ENCODE measurements around the gene HS3ST5.

The HS3ST5 gene

GRCh38 chr6:114344971-114345275 lies 2.1 kb upstream of the HS3ST5 start:
- H3K14ac ChIP-seq (ENCODE audit: low read length in 2 of 2): no peak overlapping the region
- no peak for DNase-seq
- H3K36me3 ChIP-seq (ENCODE audit: control insufficient read depth in 1 of 2, insufficient read depth in 2 of 2, low read depth in 1 of 2, low read length in 2 of 2): no peaks in the 10 kb centered on the region
- no peak overlapping the region for H2AK5ac ChIP-seq (ENCODE audit: low read length, severe bottlenecking)
- H3K4me1 ChIP-seq (ENCODE audit: control insufficient read depth, insufficient read depth, low read depth, low read length): peaks cover 15% of the 10 kb centered on the region
- no peak overlapping the region for H3K27ac ChIP-seq (ENCODE audit: low read length, poor library complexity, severe bottlenecking)
- no peaks in the 10 kb centered on the region for H3K9me3 ChIP-seq (ENCODE audit: control insufficient read depth, low read length)
- WGBS: 97% methylated on average over 1 of the region's 1 CpG
- H2BK120ac ChIP-seq (ENCODE audit: low read depth, low read length): no peak overlapping the region
- no peak overlapping the region for H3K4me3 ChIP-seq (ENCODE audit: insufficient read depth in 1 of 2, low read depth in 1 of 2, low read length in 2 of 2)
- H4K91ac ChIP-seq (ENCODE audit: low read length): no peak overlapping the region
- no peak overlapping the region for H2BK12ac ChIP-seq (ENCODE audit: low read length in 2 of 2)
- no peak overlapping the region for H2AFZ ChIP-seq (ENCODE audit: low read depth, low read length)
- no peak overlapping the region for H3K4me2 ChIP-seq (ENCODE audit: low read length, poor library complexity, severe bottlenecking)
- no peak overlapping the region for H3K18ac ChIP-seq (ENCODE audit: low read depth in 1 of 2, low read length in 2 of 2)
- H3K79me1 ChIP-seq (replicated peaks; ENCODE audit: low read length, poor library complexity, severe bottlenecking): peaks cover 7% of the 10 kb centered on the region
- peaks cover 0 to 26% of the 10 kb centered on the region in 2 experiments for H3K27me3 ChIP-seq (ENCODE audit: control insufficient read depth in 1 of 2, insufficient read depth in 1 of 2, low read length in 2 of 2)
- H3K4ac ChIP-seq (ENCODE audit: low read depth in 1 of 2, low read length in 2 of 2): no peak overlapping the region
- H2BK5ac ChIP-seq (ENCODE audit: low read depth, low read length, poor library complexity, severe bottlenecking): no peak overlapping the region
- H3K23ac ChIP-seq (ENCODE audit: low read length in 2 of 2): no peak overlapping the region
- H4K8ac ChIP-seq (ENCODE audit: low read length): no peak overlapping the region
- H2BK15ac ChIP-seq (ENCODE audit: low read depth, poor library complexity, severe bottlenecking): no peak overlapping the region
- H3K9ac ChIP-seq (ENCODE audit: low read length): no peak overlapping the region

- Histone ChIP-seq H3K14ac (ENCODE audit: low read length in 2 of 2) (no peak overlapping the region), H3K36me3 (ENCODE audit: control insufficient read depth in 1 of 2, insufficient read depth in 2 of 2, low read depth in 1 of 2, low read length in 2 of 2) (no peaks in the 10 kb centered on the region), H3K4me2 (ENCODE audit: low read length, poor library complexity, severe bottlenecking) (no peak overlapping the region), H3K4me1 (ENCODE audit: control insufficient read depth, insufficient read depth, low read depth, low read length) (peaks cover 15% of the 10 kb centered on the region), H3K27ac (ENCODE audit: low read length, poor library complexity, severe bottlenecking) (no peak overlapping the region), H3K18ac (ENCODE audit: low read depth in 1 of 2, low read length in 2 of 2) (no peak overlapping the region), H3K9me3 (ENCODE audit: control insufficient read depth, low read length) (no peaks in the 10 kb centered on the region), H2AFZ (ENCODE audit: low read depth, low read length) (no peak overlapping the region), H3K27me3 (ENCODE audit: control insufficient read depth in 1 of 2, insufficient read depth in 1 of 2, low read length in 2 of 2) (peaks cover 0 to 26% of the 10 kb centered on the region in 2 experiments), H3K4me3 (ENCODE audit: insufficient read depth in 1 of 2, low read depth in 1 of 2, low read length in 2 of 2) (no peak overlapping the region), H2BK12ac (ENCODE audit: low read length in 2 of 2) (no peak overlapping the region), H2BK5ac (ENCODE audit: low read depth, low read length, poor library complexity, severe bottlenecking) (no peak overlapping the region), H3K23ac (ENCODE audit: low read length in 2 of 2) (no peak overlapping the region), H2BK15ac (ENCODE audit: low read depth, poor library complexity, severe bottlenecking) (no peak overlapping the region), H4K91ac (ENCODE audit: low read length) (no peak overlapping the region), H3K79me1 (replicated peaks; ENCODE audit: low read length, poor library complexity, severe bottlenecking) (peaks cover 7% of the 10 kb centered on the region), H2AK5ac (ENCODE audit: low read length, severe bottlenecking) (no peak overlapping the region), H4K8ac (ENCODE audit: low read length) (no peak overlapping the region), H3K4ac (ENCODE audit: low read depth in 1 of 2, low read length in 2 of 2) (no peak overlapping the region), H2BK120ac (ENCODE audit: low read depth, low read length) (no peak overlapping the region), H3K9ac (ENCODE audit: low read length) (no peak overlapping the region)
- WGBS: 81% methylated on average over 3 of the region's 3 CpGs
- DNase-seq: no peak
Observed at GRCh38 chr6:114344246-114344970, 1.6 kb upstream of the HS3ST5 start.

- H2BK12ac ChIP-seq (ENCODE audit: low read length in 2 of 2): no peak overlapping the region
- H4K8ac ChIP-seq (ENCODE audit: low read length): no peak overlapping the region
- H3K9ac ChIP-seq (ENCODE audit: low read length): no peak overlapping the region
- H3K27me3 ChIP-seq (ENCODE audit: control insufficient read depth in 1 of 2, insufficient read depth in 1 of 2, low read length in 2 of 2): peaks cover 0 to 26% of the 10 kb centered on the region in 2 experiments
- no peak overlapping the region for H3K4ac ChIP-seq (ENCODE audit: low read depth in 1 of 2, low read length in 2 of 2)
- no peak overlapping the region for H4K91ac ChIP-seq (ENCODE audit: low read length)
- H2BK120ac ChIP-seq (ENCODE audit: low read depth, low read length): no peak overlapping the region
- no peaks in the 10 kb centered on the region for H3K9me3 ChIP-seq (ENCODE audit: control insufficient read depth, low read length)
- peak overlapping the region; percentile 23 for H3K27ac ChIP-seq (ENCODE audit: low read length, poor library complexity, severe bottlenecking)
- H3K18ac ChIP-seq (ENCODE audit: low read depth in 1 of 2, low read length in 2 of 2): no peak overlapping the region
- no peak overlapping the region for H2BK5ac ChIP-seq (ENCODE audit: low read depth, low read length, poor library complexity, severe bottlenecking)
- no peaks in the 10 kb centered on the region for H3K36me3 ChIP-seq (ENCODE audit: control insufficient read depth in 1 of 2, insufficient read depth in 2 of 2, low read depth in 1 of 2, low read length in 2 of 2)
- no peak for DNase-seq
- no peak overlapping the region for H2BK15ac ChIP-seq (ENCODE audit: low read depth, poor library complexity, severe bottlenecking)
- H3K79me1 ChIP-seq (replicated peaks; ENCODE audit: low read length, poor library complexity, severe bottlenecking): peaks cover 7% of the 10 kb centered on the region
- no peak overlapping the region for H3K23ac ChIP-seq (ENCODE audit: low read length in 2 of 2)
- peak overlapping the region; percentile 20 for H2AFZ ChIP-seq (ENCODE audit: low read depth, low read length)
- peak overlapping the region; percentile 99 for H3K4me2 ChIP-seq (ENCODE audit: low read length, poor library complexity, severe bottlenecking)
- peaks cover 15% of the 10 kb centered on the region for H3K4me1 ChIP-seq (ENCODE audit: control insufficient read depth, insufficient read depth, low read depth, low read length)
- 37% methylated on average over 2 of the region's 2 CpGs for WGBS
- H3K4me3 ChIP-seq (ENCODE audit: insufficient read depth in 1 of 2, low read depth in 1 of 2, low read length in 2 of 2): peak overlapping the region in 1 of 2 experiments; percentile 79
- H3K14ac ChIP-seq (ENCODE audit: low read length in 2 of 2): no peak overlapping the region
- H2AK5ac ChIP-seq (ENCODE audit: low read length, severe bottlenecking): no peak overlapping the region
Observed at GRCh38 chr6:114343782-114344144, 940 bp upstream of the HS3ST5 start.

- no peaks in the 10 kb centered on the region for H3K36me3 ChIP-seq (ENCODE audit: control insufficient read depth in 1 of 2, insufficient read depth in 2 of 2, low read depth in 1 of 2, low read length in 2 of 2)
- peaks cover 15% of the 10 kb centered on the region for H3K4me1 ChIP-seq (ENCODE audit: control insufficient read depth, insufficient read depth, low read depth, low read length)
- no peak overlapping the region for H2BK120ac ChIP-seq (ENCODE audit: low read depth, low read length)
- WGBS: under 1% methylated on average over 64 of the region's 92 CpGs
- H3K9ac ChIP-seq (ENCODE audit: low read length): no peak overlapping the region
- H4K91ac ChIP-seq (ENCODE audit: low read length): no peak overlapping the region
- peaks cover 7% of the 10 kb centered on the region for H3K79me1 ChIP-seq (replicated peaks; ENCODE audit: low read length, poor library complexity, severe bottlenecking)
- H3K18ac ChIP-seq (ENCODE audit: low read depth in 1 of 2, low read length in 2 of 2): peak overlapping the region; percentile 21 to 67
- no peak overlapping the region for H2BK5ac ChIP-seq (ENCODE audit: low read depth, low read length, poor library complexity, severe bottlenecking)
- no peak overlapping the region for H3K14ac ChIP-seq (ENCODE audit: low read length in 2 of 2)
- DNase-seq: peak; percentile 30
- no peak overlapping the region for H2AK5ac ChIP-seq (ENCODE audit: low read length, severe bottlenecking)
- H3K27me3 ChIP-seq (ENCODE audit: control insufficient read depth in 1 of 2, insufficient read depth in 1 of 2, low read length in 2 of 2): peaks cover 0 to 26% of the 10 kb centered on the region in 2 experiments
- peak overlapping the region; percentile 41 for H4K8ac ChIP-seq (ENCODE audit: low read length)
- no peak overlapping the region for H3K4ac ChIP-seq (ENCODE audit: low read depth in 1 of 2, low read length in 2 of 2)
- H3K9me3 ChIP-seq (ENCODE audit: control insufficient read depth, low read length): no peaks in the 10 kb centered on the region
- H3K4me3 ChIP-seq (ENCODE audit: insufficient read depth in 1 of 2, low read depth in 1 of 2, low read length in 2 of 2): peak overlapping the region; percentile 79 to 91
- peak overlapping the region in 1 of 2 experiments; percentile 64 for H3K23ac ChIP-seq (ENCODE audit: low read length in 2 of 2)
- H2BK15ac ChIP-seq (ENCODE audit: low read depth, poor library complexity, severe bottlenecking): peak overlapping the region; percentile 23
- peak overlapping the region; percentile 99 for H3K4me2 ChIP-seq (ENCODE audit: low read length, poor library complexity, severe bottlenecking)
- H3K27ac ChIP-seq (ENCODE audit: low read length, poor library complexity, severe bottlenecking): no peak overlapping the region
- no peak overlapping the region for H2BK12ac ChIP-seq (ENCODE audit: low read length in 2 of 2)
- peak overlapping the region; percentile 94 for H2AFZ ChIP-seq (ENCODE audit: low read depth, low read length)
Observed at GRCh38 chr6:114342086-114342825, 567 bp downstream of the HS3ST5 start.
